HL-60 (cell line): Measurements from ENCODE around the gene PRRX1.

Experiments
- DNase-seq, 2 experiments: peaks; one replicate each; pipeline ENCODE4 v3.0.0-alpha.2; 2010 to 2020; ENCODE audit warnings: low read depth in 1 of 2, low spot score in 1 of 2
- H3K27ac ChIP-seq: fragments of 250-450 bp; sonication (Bioruptor Pico); replicated peaks from 2 replicates; pipeline ENCODE4 v1.5.1; 2020; ENCODE audit warnings: mild to moderate bottlenecking, moderate library complexity
- H3K27me3 ChIP-seq: fragments of 250-450 bp; sonication (Bioruptor Pico); 2 replicates; pipeline ENCODE4 v1.5.1; 2021; ENCODE audit warnings: mild to moderate bottlenecking, moderate library complexity; ENCODE audit not compliant: insufficient read depth, poor library complexity, severe bottlenecking
- H3K4me3 ChIP-seq: replicated peaks from 2 replicates; pipeline ENCODE4 v1.5.1; 2011; ENCODE audit warnings: mild to moderate bottlenecking, control low read depth, low read length; ENCODE audit not compliant: insufficient read depth
- GABPA ChIP-seq: IDR thresholded peaks from 2 replicates; pipeline ENCODE4 v1.6.1; 2012; ENCODE audit warnings: low read depth
- POLR2AphosphoS5 ChIP-seq: IDR thresholded peaks from 2 replicates; pipeline ENCODE4 v1.6.1; 2012; ENCODE audit warnings: low read depth
- REST ChIP-seq: IDR thresholded peaks from 2 replicates; pipeline ENCODE4 v1.6.1; 2012; ENCODE audit warnings: low read depth; ENCODE audit not compliant: insufficient replicate concordance
- SPI1 ChIP-seq: IDR thresholded peaks from 2 replicates; pipeline ENCODE4 v1.6.1; 2012; ENCODE audit warnings: low read depth, mild to moderate bottlenecking, borderline replicate concordance
- TF ChIP-seq, protein P1 (sequence below): IDR thresholded peaks from one replicate; pipeline ENCODE4 v1.5.1; 2011; ENCODE audit warnings: low read length, control low read depth, inconsistent platforms; ENCODE audit not compliant: insufficient read depth

Gene PRRX1

GRCh38 chr1:170701962-170702361 is 38.0 kb downstream of the PRRX1 start:
- H3K27ac ChIP-seq: no peak overlapping the region
- TF ChIP-seq REST (no peak), GABPA (no peak), SPI1 (no peak)

DNA sequence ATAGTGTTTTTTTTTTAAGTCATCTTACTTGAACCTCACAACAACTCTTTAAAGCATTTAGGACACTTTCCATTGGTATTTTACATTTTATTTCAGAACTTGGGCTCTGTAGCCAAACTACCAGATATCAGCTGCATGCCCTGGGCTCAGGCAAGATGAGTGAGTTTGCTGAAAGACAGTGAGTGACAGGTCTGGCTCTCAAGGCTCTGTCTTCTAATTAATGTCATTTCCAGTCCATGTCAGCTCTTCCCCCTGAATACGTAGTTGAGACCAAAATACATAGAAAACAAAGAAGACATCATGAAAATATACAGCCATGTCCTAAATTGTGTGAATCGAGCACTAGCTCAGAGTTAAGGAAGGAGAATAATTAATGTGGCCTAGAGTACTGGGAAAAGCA is 39.7 kb downstream of the PRRX1 start:
- TF ChIP-seq SPI1: no peak
- H3K27me3 ChIP-seq: no peaks in the 10 kb centered on the region

More at GRCh38 chr1:170701962-170702361, 38.0 kb downstream of the PRRX1 start:
- Histone ChIP-seq H3K4me3 (no peak overlapping the region), H3K27me3 (no peaks in the 10 kb centered on the region)
- DNase-seq: no peak

GRCh38 chr1:170704256-170704655 is 40.3 kb downstream of the PRRX1 start:
- no peak for TF ChIP-seq GABPA
- no peak for TF ChIP-seq REST
- TF ChIP-seq SPI1: no peak
- TF ChIP-seq POLR2AphosphoS5: no peak
- TF ChIP-seq, protein P1, sequence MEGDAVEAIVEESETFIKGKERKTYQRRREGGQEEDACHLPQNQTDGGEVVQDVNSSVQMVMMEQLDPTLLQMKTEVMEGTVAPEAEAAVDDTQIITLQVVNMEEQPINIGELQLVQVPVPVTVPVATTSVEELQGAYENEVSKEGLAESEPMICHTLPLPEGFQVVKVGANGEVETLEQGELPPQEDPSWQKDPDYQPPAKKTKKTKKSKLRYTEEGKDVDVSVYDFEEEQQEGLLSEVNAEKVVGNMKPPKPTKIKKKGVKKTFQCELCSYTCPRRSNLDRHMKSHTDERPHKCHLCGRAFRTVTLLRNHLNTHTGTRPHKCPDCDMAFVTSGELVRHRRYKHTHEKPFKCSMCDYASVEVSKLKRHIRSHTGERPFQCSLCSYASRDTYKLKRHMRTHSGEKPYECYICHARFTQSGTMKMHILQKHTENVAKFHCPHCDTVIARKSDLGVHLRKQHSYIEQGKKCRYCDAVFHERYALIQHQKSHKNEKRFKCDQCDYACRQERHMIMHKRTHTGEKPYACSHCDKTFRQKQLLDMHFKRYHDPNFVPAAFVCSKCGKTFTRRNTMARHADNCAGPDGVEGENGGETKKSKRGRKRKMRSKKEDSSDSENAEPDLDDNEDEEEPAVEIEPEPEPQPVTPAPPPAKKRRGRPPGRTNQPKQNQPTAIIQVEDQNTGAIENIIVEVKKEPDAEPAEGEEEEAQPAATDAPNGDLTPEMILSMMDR: no peak
- no peaks in the 10 kb centered on the region for H3K27me3 ChIP-seq
- DNase-seq: no peak
- no peak overlapping the region for H3K27ac ChIP-seq
- no peak overlapping the region for H3K4me3 ChIP-seq

More for the DNA sequence above, 39.7 kb downstream of the PRRX1 start:
- H3K27ac ChIP-seq: no peak overlapping the region
- H3K4me3 ChIP-seq: no peak overlapping the region
- DNase-seq: no peak

DNA sequence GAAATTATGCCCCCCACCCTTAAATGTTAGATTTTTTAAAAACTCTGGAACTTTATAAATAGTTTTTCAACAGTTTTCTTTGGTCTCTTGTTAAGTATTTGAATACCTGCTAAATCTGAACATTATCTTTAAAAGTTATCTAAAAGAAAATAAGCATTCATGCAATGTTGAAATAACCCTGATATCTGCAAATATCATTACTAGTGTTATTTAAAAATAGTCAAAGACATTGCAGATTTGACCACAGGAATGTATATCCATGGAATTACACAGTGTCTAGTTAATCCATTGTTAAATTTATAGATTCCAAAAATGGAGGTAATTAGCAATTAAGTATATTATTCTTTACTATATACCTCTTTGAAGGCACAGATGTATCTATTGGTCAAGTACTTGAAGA is 42.0 kb downstream of the PRRX1 start:
- no peak for DNase-seq
- no peaks in the 10 kb centered on the region for H3K27me3 ChIP-seq
- H3K4me3 ChIP-seq: no peak overlapping the region
- H3K27ac ChIP-seq: no peak overlapping the region
- TF ChIP-seq GABPA (no peak), REST (no peak), SPI1 (no peak), POLR2AphosphoS5 (no peak)
- TF ChIP-seq, protein P1: no peak
